ENCODE measurements around the gene AHNAK2.

GRCh38 chr14:104913435-104913834, 64.7 kb downstream of the AHNAK2 start:
- TF ChIP-seq CTCF (IDR thresholded peaks at IDR 0.05) (no peak), POLR2A (IDR thresholded peaks at IDR 0.05) (no peak)

All from Peyer's patch (tissue), 4 donors.